Dedifferentiated amniotic fluid mesenchymal stem cell (primary cell): ENCODE results near the gene PACSIN2.
A peak's percentile ranks its signal among the peaks of the same experiment; 100 is the strongest.
"Not testable (repeated sequence)": the region's sequence is repeated elsewhere in the genome, so short reads cannot be mapped to it uniquely, and the experiment has no call there.

Experiments
- DNase-seq: peaks from one replicate; pipeline ENCODE4 v3.0.0-alpha.2; 2016; ENCODE audit errors: extremely low spot score

PACSIN2 gene

GRCh38 chr22:43014869-43015676 lies at the start of gene PACSIN2:
PACSIN2 (minus strand) TSS chr22:43015149; CDS start chr22:42912080, 103,069 bp downstream.
- peak; percentile 99 for DNase-seq

GRCh38 chr22:43060183-43060582 lies 45.2 kb upstream of the PACSIN2 start:
- no peak for DNase-seq

GRCh38 chr22:43057641-43058040 lies 42.7 kb upstream of the PACSIN2 start:
- DNase-seq: no peak

- no peak for DNase-seq
Observed at GRCh38 chr22:43053176-43053575, 38.2 kb upstream of the PACSIN2 start.

- DNase-seq: no peak
Observed at GRCh38 chr22:43050995-43051394, 36.0 kb upstream of the PACSIN2 start.

GRCh38 chr22:43047605-43048004 lies 32.7 kb upstream of the PACSIN2 start:
- no peak for DNase-seq

- DNase-seq: no peak
Observed at GRCh38 chr22:43044290-43044712, 29.4 kb upstream of the PACSIN2 start.

- DNase-seq: no peak
Observed at GRCh38 chr22:43042101-43042780, 27.3 kb upstream of the PACSIN2 start.

- DNase-seq: no peak
Observed at GRCh38 chr22:43039800-43040199, 24.9 kb upstream of the PACSIN2 start.

GRCh38 chr22:43038325-43038724 lies 23.4 kb upstream of the PACSIN2 start:
- no peak for DNase-seq

- DNase-seq: no peak
Observed at GRCh38 chr22:43036282-43036829, 21.4 kb upstream of the PACSIN2 start.

GRCh38 chr22:43035250-43035649 lies 20.3 kb upstream of the PACSIN2 start:
- DNase-seq: no peak

GRCh38 chr22:43031617-43032016 lies 16.7 kb upstream of the PACSIN2 start:
- DNase-seq: no peak

- DNase-seq: no peak
Observed at GRCh38 chr22:43018615-43019014, 3.7 kb upstream of the PACSIN2 start.

- no peak for DNase-seq
Observed at GRCh38 chr22:43017525-43018460, 2.8 kb upstream of the PACSIN2 start.

GRCh38 chr22:43016150-43016549 lies 1.2 kb upstream of the PACSIN2 start:
- not testable (repeated sequence) for DNase-seq

- DNase-seq: no peak
Observed at GRCh38 chr22:43015677-43016042, 711 bp upstream of the PACSIN2 start.

GRCh38 chr22:43014316-43014868 lies 557 bp downstream of the PACSIN2 start:
- DNase-seq: no peak

- no peak for DNase-seq
Observed at GRCh38 chr22:43013355-43014315, 1.3 kb downstream of the PACSIN2 start.

GRCh38 chr22:43012390-43012789 lies 2.6 kb downstream of the PACSIN2 start:
- no peak for DNase-seq
